GM10266 (cell line): ENCODE results near the gene C3orf20.

ENCODE experiments used
- DNase-seq: peaks from one replicate; pipeline ENCODE4 v3.0.0; 2012; ENCODE audit errors: extremely low spot score
- TF ChIP-seq, protein P1 (sequence below): IDR thresholded peaks from 2 replicates; pipeline ENCODE4 v1.5.1; 2012; ENCODE audit warnings: mild to moderate bottlenecking, low read depth; ENCODE audit not compliant: control insufficient read depth, insufficient read depth; ENCODE audit errors: missing control alignments

Gene C3orf20

DNA sequence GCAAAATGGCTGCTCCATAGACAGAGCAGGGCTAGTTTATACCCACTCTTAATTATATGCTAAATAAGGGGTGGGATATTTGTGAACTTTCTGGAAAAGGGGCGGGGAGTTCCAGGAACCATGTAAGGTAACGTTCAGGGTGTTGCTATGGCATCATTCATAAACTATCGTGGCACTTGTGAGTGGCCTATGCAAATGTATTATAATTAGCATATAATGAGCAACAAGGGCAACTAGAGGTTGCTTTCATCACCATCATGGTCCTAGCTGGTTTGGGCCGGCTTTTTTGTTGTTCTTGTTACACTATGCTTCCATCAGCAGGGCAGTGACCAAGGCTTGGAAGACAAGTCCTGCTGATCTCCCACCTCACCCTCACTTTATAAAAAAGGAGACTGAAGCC lies 100.6 kb downstream of the C3orf20 start:
- no peak for DNase-seq
- TF ChIP-seq, protein P1, sequence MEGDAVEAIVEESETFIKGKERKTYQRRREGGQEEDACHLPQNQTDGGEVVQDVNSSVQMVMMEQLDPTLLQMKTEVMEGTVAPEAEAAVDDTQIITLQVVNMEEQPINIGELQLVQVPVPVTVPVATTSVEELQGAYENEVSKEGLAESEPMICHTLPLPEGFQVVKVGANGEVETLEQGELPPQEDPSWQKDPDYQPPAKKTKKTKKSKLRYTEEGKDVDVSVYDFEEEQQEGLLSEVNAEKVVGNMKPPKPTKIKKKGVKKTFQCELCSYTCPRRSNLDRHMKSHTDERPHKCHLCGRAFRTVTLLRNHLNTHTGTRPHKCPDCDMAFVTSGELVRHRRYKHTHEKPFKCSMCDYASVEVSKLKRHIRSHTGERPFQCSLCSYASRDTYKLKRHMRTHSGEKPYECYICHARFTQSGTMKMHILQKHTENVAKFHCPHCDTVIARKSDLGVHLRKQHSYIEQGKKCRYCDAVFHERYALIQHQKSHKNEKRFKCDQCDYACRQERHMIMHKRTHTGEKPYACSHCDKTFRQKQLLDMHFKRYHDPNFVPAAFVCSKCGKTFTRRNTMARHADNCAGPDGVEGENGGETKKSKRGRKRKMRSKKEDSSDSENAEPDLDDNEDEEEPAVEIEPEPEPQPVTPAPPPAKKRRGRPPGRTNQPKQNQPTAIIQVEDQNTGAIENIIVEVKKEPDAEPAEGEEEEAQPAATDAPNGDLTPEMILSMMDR, result no peak

DNA sequence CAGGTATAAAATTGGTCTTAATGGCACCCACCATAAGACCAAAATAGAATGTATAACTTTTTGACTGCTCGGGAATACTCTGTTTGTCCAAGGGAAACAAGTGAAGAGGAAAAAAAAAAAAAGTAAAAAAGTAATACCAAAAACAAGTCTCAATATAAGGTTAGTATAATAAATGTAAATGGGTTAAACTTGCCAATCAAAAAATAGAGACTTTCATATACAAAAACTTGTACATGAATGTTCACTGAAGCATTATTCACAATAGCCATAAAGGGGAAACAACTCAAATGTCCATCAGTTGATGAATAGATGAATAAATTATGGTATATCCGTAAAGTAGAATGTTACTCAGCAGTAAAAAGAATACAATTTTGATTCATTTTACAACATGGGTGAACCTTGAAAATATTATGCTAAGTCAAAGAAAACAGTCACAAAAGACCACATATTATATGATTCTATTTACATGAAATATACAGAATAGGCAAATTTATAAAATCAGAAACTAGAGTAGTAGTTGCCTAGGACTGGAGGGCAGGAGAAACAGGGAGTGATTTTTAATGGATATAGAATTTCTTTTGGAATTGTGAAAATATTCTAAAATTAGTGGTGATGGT lies 104.2 kb downstream of the C3orf20 start:
- TF ChIP-seq, protein P1, result no peak
- no peak for DNase-seq

DNA sequence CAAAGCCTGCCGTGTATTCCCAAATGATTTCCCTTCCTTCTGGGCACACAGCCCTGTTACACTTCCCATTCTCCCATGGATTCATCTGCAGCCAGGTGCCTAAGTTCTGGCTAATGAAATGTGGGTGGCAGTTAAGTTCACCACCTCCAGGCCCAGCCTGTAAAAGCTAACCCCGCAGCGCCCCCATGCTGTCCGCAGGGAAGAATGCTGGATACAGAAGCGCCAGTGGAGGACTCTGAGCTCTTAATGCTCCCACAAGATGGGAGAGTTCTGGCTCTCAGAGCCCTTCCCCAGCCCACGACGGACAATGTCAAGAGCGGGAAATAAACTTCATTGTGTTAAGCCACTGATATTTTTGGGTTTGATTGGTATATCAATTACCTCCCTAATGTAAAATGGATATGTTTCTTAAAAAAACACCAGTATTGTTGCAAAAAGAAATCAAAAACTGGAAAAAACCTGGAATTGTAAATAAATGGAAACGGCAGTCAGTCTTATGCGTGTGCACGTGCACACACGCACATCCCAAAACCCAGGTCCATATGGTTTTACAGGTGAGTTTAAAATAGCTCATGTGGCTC lies 106.1 kb downstream of the C3orf20 start:
- peak; percentile 78 for DNase-seq
- TF ChIP-seq, protein P1, result peak; percentile 87

DNA sequence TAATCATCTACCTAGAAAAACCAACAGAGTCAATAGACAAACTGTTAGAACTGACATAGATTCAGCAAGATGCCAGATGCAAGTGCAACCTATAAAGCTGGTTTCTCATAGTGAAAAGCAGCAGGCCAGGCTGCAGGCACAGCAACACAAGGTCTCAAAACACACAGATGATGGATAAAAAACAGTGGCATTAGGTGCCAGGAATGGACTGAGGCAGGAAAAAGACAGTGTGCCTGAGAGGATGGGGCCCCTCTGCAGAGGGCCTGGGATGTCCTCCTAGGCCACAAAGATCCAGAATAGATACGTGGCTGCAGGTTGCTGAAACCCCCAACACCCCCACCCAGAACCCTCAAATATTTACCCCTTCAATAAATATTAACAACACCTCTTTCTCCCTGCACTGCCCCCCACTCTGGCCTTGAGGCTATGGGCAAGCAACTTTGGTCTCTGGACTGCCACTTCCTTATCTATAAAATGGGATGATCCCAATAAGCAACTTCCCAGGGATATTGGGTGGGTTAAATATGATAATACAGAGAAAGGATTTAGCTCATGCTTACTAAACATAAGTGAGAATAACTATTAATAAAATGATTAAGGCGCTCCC lies 108.6 kb downstream of the C3orf20 start:
- TF ChIP-seq, protein P1, result no peak

DNA sequence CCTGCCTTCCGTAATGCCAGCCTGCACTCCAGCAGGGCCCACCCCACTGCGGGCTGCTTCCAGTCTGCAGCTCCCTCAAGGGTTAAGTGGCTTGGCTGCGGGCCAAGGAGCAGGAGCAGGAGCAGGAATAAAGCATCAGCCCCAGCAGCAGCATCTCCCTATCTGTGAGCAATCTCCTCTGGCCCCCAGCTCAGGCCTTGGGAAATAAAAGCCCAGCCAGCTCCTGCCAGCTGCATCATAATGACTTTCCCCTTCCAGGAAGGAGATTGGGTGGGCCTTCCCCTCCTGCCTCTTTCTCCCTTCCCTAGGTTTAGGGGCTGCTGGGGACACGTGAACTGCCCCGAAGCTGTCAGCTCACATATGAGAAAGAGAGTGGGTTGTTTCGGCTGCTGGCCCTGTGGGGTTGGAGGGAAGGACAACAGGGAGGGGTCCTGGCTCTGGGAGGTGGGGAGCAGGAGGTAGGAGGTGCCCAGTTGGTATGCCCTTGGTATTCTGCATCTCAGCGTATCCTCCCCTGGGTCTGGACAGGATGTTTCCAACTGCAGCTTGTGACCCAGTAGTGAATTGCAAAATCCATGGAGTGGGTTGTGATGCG lies 109.2 kb downstream of the C3orf20 start:
- no peak for DNase-seq
- TF ChIP-seq, protein P1, result no peak

More for the DNA sequence above, 108.6 kb downstream of the C3orf20 start:
- DNase-seq, result no peak

DNA sequence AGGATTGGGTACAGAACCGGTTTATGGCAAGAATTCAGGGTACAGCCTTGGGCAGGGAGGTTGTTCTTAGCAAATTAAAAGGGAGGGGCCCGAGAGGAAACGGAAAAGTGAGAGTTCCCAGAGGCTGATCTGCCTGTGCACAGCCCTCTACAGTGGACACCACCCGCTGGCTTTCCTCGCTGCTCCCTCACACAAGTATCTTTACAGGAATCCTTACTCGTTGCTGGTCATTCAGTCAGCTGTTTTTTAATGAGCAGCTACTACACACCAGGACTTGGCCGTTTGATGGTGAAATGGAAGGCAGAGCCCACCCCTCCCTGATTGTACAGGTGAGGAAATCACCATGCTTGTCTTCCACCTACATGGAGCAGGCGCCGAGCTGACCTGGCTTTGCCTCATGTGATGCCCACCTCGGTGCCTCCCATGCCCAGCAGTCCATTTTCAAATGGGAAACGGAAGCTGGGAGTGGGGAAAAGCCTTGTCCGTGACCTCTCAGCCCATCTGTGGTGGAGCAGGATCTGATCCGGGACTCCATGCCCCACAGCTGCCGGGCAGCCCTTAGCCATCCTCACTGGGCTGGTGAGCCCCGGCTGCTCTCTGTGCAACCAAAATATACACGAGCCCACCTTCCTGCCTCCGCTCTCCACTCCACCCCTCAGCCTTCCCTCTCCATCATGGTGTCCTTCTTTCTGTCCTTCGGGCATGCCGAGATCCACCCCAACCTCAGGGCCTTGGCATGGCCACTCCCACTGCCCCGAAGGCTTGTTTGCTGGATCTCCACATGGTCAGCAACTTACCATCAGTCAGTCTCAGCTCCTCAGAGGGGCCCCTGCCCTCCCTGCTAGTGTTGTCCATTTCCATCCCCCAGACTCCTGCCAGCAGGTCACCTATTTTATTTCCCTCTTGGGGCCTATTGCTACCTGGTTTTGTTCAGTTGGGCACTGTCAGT lies 110.5 kb downstream of the C3orf20 start:
- TF ChIP-seq, protein P1, result no peak
- DNase-seq, result no peak
